ENCODE results near the gene NGF. TPM values are rescaled to one million over a fixed set of nuclear protein-coding genes. Genes with fewer than 3 reads are reported as not detected.

Gene NGF
- polyA plus RNA-seq, 3 donors = not detected

DNA sequence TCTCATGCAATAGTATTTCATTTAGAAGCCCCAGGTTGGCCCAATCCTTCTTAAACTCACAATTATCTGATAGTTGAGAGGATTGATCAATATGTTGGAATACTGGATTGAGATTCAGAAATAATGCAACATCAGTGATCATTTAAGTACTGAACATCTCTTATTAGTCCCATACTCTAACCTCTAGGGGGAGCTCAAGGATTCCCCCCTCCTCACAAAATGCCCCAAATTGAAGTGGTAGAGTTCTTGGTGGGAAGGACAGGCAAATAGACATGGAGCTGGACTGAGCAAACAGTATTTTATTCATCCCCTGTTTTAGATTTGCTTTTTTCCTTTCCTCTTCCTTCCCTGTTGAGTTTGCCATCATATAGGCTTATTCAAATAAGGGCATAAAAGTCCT lies 62.8 kb downstream of the NGF start:
- no peak overlapping the region for H3K4me3 ChIP-seq (replicated peaks in 1 of 3; ENCODE audit: low read depth in 2 of 3, low read length in 3 of 3)
- no peak for DNase-seq
- H3K27ac ChIP-seq (ENCODE audit: low read depth in 1 of 2, low read length in 2 of 2) = no peak overlapping the region
- no peaks in the 10 kb centered on the region for H3K36me3 ChIP-seq (replicated peaks in 1 of 2; ENCODE audit: control insufficient read depth in 1 of 2, insufficient read depth in 2 of 2, low read length in 2 of 2)
- intact Hi-C loops (cut with micrococcal nuclease) = no loop called here
- H3K4me1 ChIP-seq (ENCODE audit: control insufficient read depth in 1 of 2, insufficient read depth in 2 of 2, low read length in 2 of 2) = no peaks in the 10 kb centered on the region
- H3K27me3 Mint-ChIP-seq (ENCODE audit: low read depth in 3 of 3) = peaks cover 0 to 5% (median 0%) of the 10 kb centered on the region in 3 donors
- no peaks in the 10 kb centered on the region for H4K20me1 ChIP-seq (ENCODE audit: insufficient read depth, low read length)
- TF ChIP-seq, protein P1, sequence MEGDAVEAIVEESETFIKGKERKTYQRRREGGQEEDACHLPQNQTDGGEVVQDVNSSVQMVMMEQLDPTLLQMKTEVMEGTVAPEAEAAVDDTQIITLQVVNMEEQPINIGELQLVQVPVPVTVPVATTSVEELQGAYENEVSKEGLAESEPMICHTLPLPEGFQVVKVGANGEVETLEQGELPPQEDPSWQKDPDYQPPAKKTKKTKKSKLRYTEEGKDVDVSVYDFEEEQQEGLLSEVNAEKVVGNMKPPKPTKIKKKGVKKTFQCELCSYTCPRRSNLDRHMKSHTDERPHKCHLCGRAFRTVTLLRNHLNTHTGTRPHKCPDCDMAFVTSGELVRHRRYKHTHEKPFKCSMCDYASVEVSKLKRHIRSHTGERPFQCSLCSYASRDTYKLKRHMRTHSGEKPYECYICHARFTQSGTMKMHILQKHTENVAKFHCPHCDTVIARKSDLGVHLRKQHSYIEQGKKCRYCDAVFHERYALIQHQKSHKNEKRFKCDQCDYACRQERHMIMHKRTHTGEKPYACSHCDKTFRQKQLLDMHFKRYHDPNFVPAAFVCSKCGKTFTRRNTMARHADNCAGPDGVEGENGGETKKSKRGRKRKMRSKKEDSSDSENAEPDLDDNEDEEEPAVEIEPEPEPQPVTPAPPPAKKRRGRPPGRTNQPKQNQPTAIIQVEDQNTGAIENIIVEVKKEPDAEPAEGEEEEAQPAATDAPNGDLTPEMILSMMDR (IDR thresholded peaks at IDR 0.05) = peak; percentile 59
- H3K79me2 ChIP-seq (ENCODE audit: insufficient read depth, low read length) = no peaks in the 10 kb centered on the region
- no peak overlapping the region for H3K4me3 Mint-ChIP-seq
- no peak overlapping the region for H3K9ac ChIP-seq (ENCODE audit: insufficient read depth, low read length, poor library complexity, severe bottlenecking)
- no peak overlapping the region for H3K4me2 ChIP-seq (replicated peaks; ENCODE audit: extremely low read depth, low read length, poor library complexity, severe bottlenecking)
- H3K4me1 Mint-ChIP-seq = no peaks in the 10 kb centered on the region
- no peaks in the 10 kb centered on the region for H3K36me3 Mint-ChIP-seq
- H3K27me3 ChIP-seq (ENCODE audit: control insufficient read depth in 2 of 2, insufficient read depth in 2 of 2, low read length in 2 of 2) = no peaks in the 10 kb centered on the region
- no peak overlapping the region for H2AFZ ChIP-seq (ENCODE audit: insufficient read depth, low read depth, low read length, poor library complexity, severe bottlenecking)
- peaks cover 3 to 7% of the 10 kb centered on the region in 2 donors for H3K9me3 ChIP-seq (replicated peaks in 1 of 2; ENCODE audit: control insufficient read depth in 1 of 2, insufficient read depth in 1 of 2, low read length in 2 of 2)
- peaks cover 0 to 10% (median 6%) of the 10 kb centered on the region in 7 donors for H3K9me3 Mint-ChIP-seq
- no peak overlapping the region for H3K27ac Mint-ChIP-seq

- DNase-seq = no peak
- Mint-ChIP-seq H3K36me3 (no peaks in the 10 kb centered on the region), H3K4me1 (no peaks in the 10 kb centered on the region), H3K4me3 (no peak overlapping the region), H3K27ac (no peak overlapping the region), H3K27me3 (ENCODE audit: low read depth in 3 of 3) (peaks cover 0 to 4% (median 0%) of the 10 kb centered on the region in 3 donors), H3K9me3 (peaks cover 0 to 10% (median 6%) of the 10 kb centered on the region in 7 donors)
- no peaks in the 10 kb centered on the region for H4K20me1 ChIP-seq (ENCODE audit: insufficient read depth, low read length)
- H3K27ac ChIP-seq (ENCODE audit: low read depth in 1 of 2, low read length in 2 of 2) = no peak overlapping the region
- H3K9me3 ChIP-seq (replicated peaks in 1 of 2; ENCODE audit: control insufficient read depth in 1 of 2, insufficient read depth in 1 of 2, low read length in 2 of 2) = peaks cover 3 to 7% of the 10 kb centered on the region in 2 donors
- no peak overlapping the region for H3K9ac ChIP-seq (ENCODE audit: insufficient read depth, low read length, poor library complexity, severe bottlenecking)
- WGBS (ENCODE audit: insufficient coverage) = 92% methylated on average over 4 of the region's 4 CpGs
- H3K27me3 ChIP-seq (ENCODE audit: control insufficient read depth in 2 of 2, insufficient read depth in 2 of 2, low read length in 2 of 2) = no peaks in the 10 kb centered on the region
- no peak overlapping the region for H2AFZ ChIP-seq (ENCODE audit: insufficient read depth, low read depth, low read length, poor library complexity, severe bottlenecking)
- no peaks in the 10 kb centered on the region for H3K4me1 ChIP-seq (ENCODE audit: control insufficient read depth in 1 of 2, insufficient read depth in 2 of 2, low read length in 2 of 2)
- no peak overlapping the region for H3K4me2 ChIP-seq (replicated peaks; ENCODE audit: extremely low read depth, low read length, poor library complexity, severe bottlenecking)
- intact Hi-C loops (cut with micrococcal nuclease) = no loop called here
- no peaks in the 10 kb centered on the region for H3K36me3 ChIP-seq (replicated peaks in 1 of 2; ENCODE audit: control insufficient read depth in 1 of 2, insufficient read depth in 2 of 2, low read length in 2 of 2)
- TF ChIP-seq, protein P1 (IDR thresholded peaks at IDR 0.05) = no peak
- H3K4me3 ChIP-seq (replicated peaks in 1 of 3; ENCODE audit: low read depth in 2 of 3, low read length in 3 of 3) = no peak overlapping the region
- H3K79me2 ChIP-seq (ENCODE audit: insufficient read depth, low read length) = no peaks in the 10 kb centered on the region
These were observed 63.6 kb downstream of the NGF start for GRCh38 chr1:115274467-115274866.

Measured in CD14-positive monocyte (primary cell).